K562 treated with DMSO at 1 percent for 48 hours (cell line): Measurements from ENCODE around the gene DMRTA1. TPM values are rescaled to one million over a fixed set of nuclear protein-coding genes. Genes with fewer than 3 reads are reported as not detected.

Source experiments
- total RNA-seq: library from RNA; unstranded; fragments of 300-600 nt; gene quantifications from 2 replicates; pipeline ENCODE4 v1.2.3, GENCODE V29; 2022; ENCODE audit warnings: low replicate concordance; ENCODE audit errors: extremely low read depth

DMRTA1 gene
- not detected in 2 replicates for total RNA-seq

GRCh38 chr9:22446589-22446949 is at the start of gene DMRTA1:
TSS of gene DMRTA1 (plus strand) at chr9:22446824. CDS start at chr9:22447066, 242 bp downstream.

